GM12878 (cell line): ENCODE measurements around the gene TARBP1.

Experiments used
- ATF3 ChIP-seq: IDR thresholded peaks from 2 replicates; pipeline ENCODE4 v1.6.1; 2011; ENCODE audit warnings: low read depth, mild to moderate bottlenecking, low read length, moderate library complexity, borderline replicate concordance; ENCODE audit errors: extremely low read depth
- BHLHE40 ChIP-seq, 2 experiments: fragments of 450-650 bp in 1 of 2; IDR thresholded peaks; 2 replicates each; pipeline ENCODE4 v1.6.1; 2011 to 2017; ENCODE audit warnings: low read depth in 2 of 2, borderline replicate concordance in 1 of 2, improper control_type of control experiment in 1 of 2, low read length in 1 of 2, mild to moderate bottlenecking in 1 of 2
- CTCF ChIP-seq, 3 experiments: IDR thresholded peaks in 2 of 3; conservative IDR thresholded peaks in 1 of 3; 2 replicates each; pipeline ENCODE4 v1.5.1; 2011; ENCODE audit warnings: low read depth in 3 of 3, low read length in 3 of 3, mild to moderate bottlenecking in 3 of 3, control low read depth in 2 of 3, moderate library complexity in 2 of 3, inconsistent platforms in 1 of 3, mixed read lengths in 1 of 3; ENCODE audit not compliant: control insufficient read depth in 2 of 3, insufficient read depth in 1 of 3; ENCODE audit errors: extremely low read depth in 1 of 3
- EP300 ChIP-seq, 2 experiments: fragments of 150-350 bp in 1 of 2; IDR thresholded peaks; 2 replicates each; pipeline ENCODE4 v1.6.1; 2011 to 2012; ENCODE audit warnings: low read depth in 2 of 2, low read length in 2 of 2, borderline replicate concordance in 1 of 2, improper control_type of control experiment in 1 of 2, inconsistent platforms in 1 of 2; ENCODE audit not compliant: control insufficient read depth in 1 of 2
- ETV6 ChIP-seq, 2 experiments: fragments of 450-650 bp in 1 of 2; IDR thresholded peaks in 1 of 2; conservative IDR thresholded peaks in 1 of 2; 2 replicates each; pipeline ENCODE4 v1.6.1; 2014; ENCODE audit warnings: antibody characterized with exemption in 1 of 2, borderline replicate concordance in 1 of 2, low read depth in 1 of 2, mild to moderate bottlenecking in 1 of 2, moderate library complexity in 1 of 2
- POLR2A ChIP-seq: IDR thresholded peaks from 2 replicates; pipeline ENCODE4 v1.6.1; 2011; ENCODE audit warnings: low read depth, mild to moderate bottlenecking, low read length
- POLR2AphosphoS5 ChIP-seq: IDR thresholded peaks from 2 replicates; pipeline ENCODE4 v1.6.1; 2011; ENCODE audit warnings: mild to moderate bottlenecking, low read length, inconsistent platforms
- REST ChIP-seq: IDR thresholded peaks from 2 replicates; pipeline ENCODE4 v1.6.1; 2012; ENCODE audit warnings: mild to moderate bottlenecking, low read depth, low read length
- SMAD1 ChIP-seq: fragments of 450-650 bp; IDR thresholded peaks from 2 replicates; pipeline ENCODE4 v1.6.1; 2018; ENCODE audit warnings: mild to moderate bottlenecking, low read depth; ENCODE audit not compliant: partially characterized antibody
- SP1 ChIP-seq: IDR thresholded peaks from one replicate; pipeline ENCODE4 v1.6.1; 2011; ENCODE audit warnings: low read depth, low read length
- SREBF2 ChIP-seq: IDR thresholded peaks from 2 replicates; pipeline ENCODE4 v1.6.1; 2012; ENCODE audit warnings: mild to moderate bottlenecking, low read length
- TBL1XR1 ChIP-seq: IDR thresholded peaks from 2 replicates; pipeline ENCODE4 v1.6.1; 2012; ENCODE audit warnings: low read depth, low read length, improper control_type of control experiment
- ZBTB40 ChIP-seq: fragments of 450-650 bp; IDR thresholded peaks from 2 replicates; pipeline ENCODE4 v1.6.1; 2016; ENCODE audit warnings: mild to moderate bottlenecking, moderate library complexity, borderline replicate concordance

GRCh38 chr1:234381699-234382555 is 97.1 kb downstream of the TARBP1 start:
- TF ChIP-seq CTCF (IDR thresholded peaks at IDR 0.05 in 2 of 3, conservative IDR thresholded peaks at IDR 0.05 in 1 of 3; ENCODE audit: control insufficient read depth in 2 of 3, extremely low read depth in 1 of 3, insufficient read depth in 1 of 3, low read depth in 3 of 3, low read length in 3 of 3) (no peak), SP1 (no peak), TBL1XR1 (no peak), POLR2A (no peak), ZBTB40 (no peak), REST (no peak), ETV6 (conservative IDR thresholded peaks at IDR 0.05 in 1 of 2, IDR thresholded peaks at IDR 0.05 in 1 of 2; ENCODE audit: borderline replicate concordance in 1 of 2, low read depth in 1 of 2) (no peak), SREBF2 (no peak), BHLHE40 (IDR thresholded peaks at IDR 0.05; ENCODE audit: borderline replicate concordance in 1 of 2, low read depth in 2 of 2, low read length in 1 of 2) (no peak), POLR2AphosphoS5 (no peak), EP300 (IDR thresholded peaks at IDR 0.05; ENCODE audit: borderline replicate concordance in 1 of 2, control insufficient read depth in 1 of 2, low read depth in 2 of 2, low read length in 2 of 2) (no peak), SMAD1 (no peak), ATF3 (no peak)
